H1 (cell line): ENCODE measurements around the gene UTS2B.

ENCODE experiments used
- MAFK ChIP-seq: IDR thresholded peaks from 2 replicates; pipeline ENCODE4 v1.6.1; 2012; ENCODE audit warnings: low read depth, mild to moderate bottlenecking, improper control_type of control experiment, low read length
- POLR2A ChIP-seq, 2 experiments: IDR thresholded peaks; 1 replicate in 1 of 2; 2 replicates in 1 of 2; pipeline ENCODE4 v1.6.1; 2011; ENCODE audit warnings: low read depth in 2 of 2, low read length in 2 of 2, mild to moderate bottlenecking in 2 of 2; ENCODE audit errors: control extremely low read depth in 1 of 2
- POU5F1 ChIP-seq: IDR thresholded peaks from 2 replicates; pipeline ENCODE4 v1.6.1; 2011; ENCODE audit warnings: low read depth, mild to moderate bottlenecking, low read length, moderate library complexity
- RFX5 ChIP-seq: IDR thresholded peaks from 2 replicates; pipeline ENCODE4 v1.6.1; 2011; ENCODE audit warnings: low read depth, low read length, improper control_type of control experiment, borderline replicate concordance
- SP2 ChIP-seq: IDR thresholded peaks from 2 replicates; pipeline ENCODE4 v1.6.1; 2012; ENCODE audit warnings: mild to moderate bottlenecking, low read length, inconsistent platforms
- YY1 ChIP-seq: IDR thresholded peaks from 2 replicates; pipeline ENCODE4 v1.6.1; 2011; ENCODE audit warnings: low read depth, mild to moderate bottlenecking, low read length
- TF ChIP-seq, protein P1 (sequence below), 3 experiments: IDR thresholded peaks; 1 replicate in 2 of 3; 2 replicates in 1 of 3; pipeline versions ENCODE4 v1.5.1 to v1.6.1; 2011; ENCODE audit warnings: low read length in 3 of 3, mild to moderate bottlenecking in 3 of 3, inconsistent platforms in 2 of 3, low read depth in 1 of 3, moderate library complexity in 1 of 3; ENCODE audit not compliant: insufficient read depth in 1 of 3; ENCODE audit errors: control extremely low read depth in 1 of 3

GRCh38 chr3:191254098-191254873 lies 76.0 kb downstream of the UTS2B start:
- TF ChIP-seq YY1 (no peak), POLR2A (IDR thresholded peaks at IDR 0.05; ENCODE audit: control extremely low read depth in 1 of 2, low read depth in 2 of 2, low read length in 2 of 2) (no peak), MAFK (no peak), SP2 (no peak), POU5F1 (no peak), RFX5 (no peak)
- TF ChIP-seq, protein P1, sequence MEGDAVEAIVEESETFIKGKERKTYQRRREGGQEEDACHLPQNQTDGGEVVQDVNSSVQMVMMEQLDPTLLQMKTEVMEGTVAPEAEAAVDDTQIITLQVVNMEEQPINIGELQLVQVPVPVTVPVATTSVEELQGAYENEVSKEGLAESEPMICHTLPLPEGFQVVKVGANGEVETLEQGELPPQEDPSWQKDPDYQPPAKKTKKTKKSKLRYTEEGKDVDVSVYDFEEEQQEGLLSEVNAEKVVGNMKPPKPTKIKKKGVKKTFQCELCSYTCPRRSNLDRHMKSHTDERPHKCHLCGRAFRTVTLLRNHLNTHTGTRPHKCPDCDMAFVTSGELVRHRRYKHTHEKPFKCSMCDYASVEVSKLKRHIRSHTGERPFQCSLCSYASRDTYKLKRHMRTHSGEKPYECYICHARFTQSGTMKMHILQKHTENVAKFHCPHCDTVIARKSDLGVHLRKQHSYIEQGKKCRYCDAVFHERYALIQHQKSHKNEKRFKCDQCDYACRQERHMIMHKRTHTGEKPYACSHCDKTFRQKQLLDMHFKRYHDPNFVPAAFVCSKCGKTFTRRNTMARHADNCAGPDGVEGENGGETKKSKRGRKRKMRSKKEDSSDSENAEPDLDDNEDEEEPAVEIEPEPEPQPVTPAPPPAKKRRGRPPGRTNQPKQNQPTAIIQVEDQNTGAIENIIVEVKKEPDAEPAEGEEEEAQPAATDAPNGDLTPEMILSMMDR (IDR thresholded peaks at IDR 0.05; ENCODE audit: control extremely low read depth in 1 of 3, insufficient read depth in 1 of 3, low read depth in 1 of 3, low read length in 3 of 3): no peak
